Measurements from ENCODE around the gene LRSAM1.

Gene LRSAM1

DNA sequence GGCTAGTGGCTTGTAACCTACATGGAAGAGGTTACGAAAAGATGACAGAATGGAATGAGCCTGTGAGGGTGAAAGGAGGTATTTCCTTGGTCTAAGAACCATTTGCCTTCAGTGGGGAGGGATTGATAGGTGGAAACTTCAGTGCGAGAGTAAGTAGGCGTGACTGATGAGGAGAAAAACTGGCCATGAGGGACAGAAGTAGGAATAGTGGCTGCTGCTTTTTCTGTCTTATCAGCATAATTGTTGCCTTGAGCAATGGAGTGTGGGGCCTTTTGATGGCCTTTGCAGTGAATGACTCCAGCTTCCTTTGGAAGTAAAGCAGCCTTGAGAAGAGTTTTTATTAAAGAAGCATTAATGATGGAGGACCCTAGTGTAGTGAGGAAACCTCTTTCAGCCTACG, 36.2 kb upstream of the LRSAM1 start:
- no peak overlapping the region for H4K12ac ChIP-seq (ENCODE audit: low read depth, low read length)
- H3K9ac ChIP-seq (ENCODE audit: low read length), result no peak overlapping the region
- DNase-seq, result no peak
- no peak overlapping the region for H3K4ac ChIP-seq (ENCODE audit: low read depth, low read length)
- no peak overlapping the region for H2BK120ac ChIP-seq (ENCODE audit: insufficient read depth, low read length, poor library complexity)
- no peak overlapping the region for H3K4me2 ChIP-seq (ENCODE audit: low read length)
- H3K79me1 ChIP-seq (ENCODE audit: low read length), result no peaks in the 10 kb centered on the region
- H3K27me3 ChIP-seq (ENCODE audit: insufficient read depth, low read length), result no peaks in the 10 kb centered on the region
- peaks cover 5 to 15% of the 10 kb centered on the region in 2 experiments for H3K4me1 ChIP-seq (ENCODE audit: control insufficient read depth in 1 of 2, insufficient read depth in 2 of 2, low read length in 2 of 2)
- H3K14ac ChIP-seq (ENCODE audit: low read length), result no peak overlapping the region
- no peak overlapping the region for H4K8ac ChIP-seq (ENCODE audit: low read depth, low read length)
- no peak overlapping the region for H3K27ac ChIP-seq (ENCODE audit: low read depth, low read length)
- H3K4me3 ChIP-seq (ENCODE audit: low read depth, low read length), result no peak overlapping the region
- no peak overlapping the region for H2AK5ac ChIP-seq (ENCODE audit: low read length)
- no peak overlapping the region for H2BK12ac ChIP-seq (ENCODE audit: low read length)
- H3K36me3 ChIP-seq (ENCODE audit: control insufficient read depth in 1 of 2, insufficient read depth in 2 of 2, low read length in 2 of 2), result peaks cover 4% of the 10 kb centered on the region in 2 experiments
- H2AFZ ChIP-seq (ENCODE audit: insufficient read depth, low read length, poor library complexity), result no peak overlapping the region
- no peak overlapping the region for H3K23ac ChIP-seq (ENCODE audit: low read length)
- no peak overlapping the region for H3K18ac ChIP-seq (ENCODE audit: low read length)
- H2BK5ac ChIP-seq (ENCODE audit: low read depth, low read length, poor library complexity), result no peak overlapping the region
- no peaks in the 10 kb centered on the region for H3K79me2 ChIP-seq (ENCODE audit: control insufficient read depth, insufficient read depth, low read length, poor library complexity)
- WGBS (ENCODE audit: extremely low coverage, insufficient coverage, insufficient read length), result no CpG with 5 or more reads among the region's 4 CpGs
- H4K91ac ChIP-seq (ENCODE audit: low read depth, low read length), result no peak overlapping the region
- H3K9me3 ChIP-seq (ENCODE audit: insufficient read depth, low read depth, low read length), result no peaks in the 10 kb centered on the region

GRCh38 chr9:127415657-127416056, 35.7 kb upstream of the LRSAM1 start:
- Histone ChIP-seq H4K8ac (ENCODE audit: low read depth, low read length) (no peak overlapping the region), H2AK5ac (ENCODE audit: low read length) (no peak overlapping the region), H3K4me3 (ENCODE audit: low read depth, low read length) (no peak overlapping the region), H3K79me1 (ENCODE audit: low read length) (no peaks in the 10 kb centered on the region), H3K23ac (ENCODE audit: low read length) (no peak overlapping the region), H3K4me1 (ENCODE audit: control insufficient read depth in 1 of 2, insufficient read depth in 2 of 2, low read length in 2 of 2) (peaks cover 5 to 15% of the 10 kb centered on the region in 2 experiments), H3K14ac (ENCODE audit: low read length) (no peak overlapping the region), H3K27me3 (ENCODE audit: insufficient read depth, low read length) (no peaks in the 10 kb centered on the region), H2AFZ (ENCODE audit: insufficient read depth, low read length, poor library complexity) (no peak overlapping the region), H2BK120ac (ENCODE audit: insufficient read depth, low read length, poor library complexity) (no peak overlapping the region), H4K91ac (ENCODE audit: low read depth, low read length) (no peak overlapping the region), H3K9ac (ENCODE audit: low read length) (no peak overlapping the region), H3K4ac (ENCODE audit: low read depth, low read length) (no peak overlapping the region), H3K4me2 (ENCODE audit: low read length) (no peak overlapping the region), H2BK12ac (ENCODE audit: low read length) (no peak overlapping the region), H2BK5ac (ENCODE audit: low read depth, low read length, poor library complexity) (no peak overlapping the region), H3K79me2 (ENCODE audit: control insufficient read depth, insufficient read depth, low read length, poor library complexity) (no peaks in the 10 kb centered on the region), H3K18ac (ENCODE audit: low read length) (no peak overlapping the region), H3K9me3 (ENCODE audit: insufficient read depth, low read depth, low read length) (no peaks in the 10 kb centered on the region), H3K27ac (ENCODE audit: low read depth, low read length) (no peak overlapping the region), H4K12ac (ENCODE audit: low read depth, low read length) (no peak overlapping the region), H3K36me3 (ENCODE audit: control insufficient read depth in 1 of 2, insufficient read depth in 2 of 2, low read length in 2 of 2) (peaks cover 4% of the 10 kb centered on the region in 2 experiments)
- WGBS (ENCODE audit: extremely low coverage, insufficient coverage, insufficient read length), result no CpG with 5 or more reads among the region's 1 CpG
- no peak for DNase-seq

GRCh38 chr9:127417131-127418036, 33.9 kb upstream of the LRSAM1 start:
- WGBS (ENCODE audit: extremely low coverage, insufficient coverage, insufficient read length), result no CpG with 5 or more reads among the region's 15 CpGs
- Histone ChIP-seq H3K27me3 (ENCODE audit: insufficient read depth, low read length) (no peaks in the 10 kb centered on the region), H4K8ac (ENCODE audit: low read depth, low read length) (no peak overlapping the region), H3K14ac (ENCODE audit: low read length) (no peak overlapping the region), H3K79me1 (ENCODE audit: low read length) (no peaks in the 10 kb centered on the region), H3K4me3 (ENCODE audit: low read depth, low read length) (no peak overlapping the region), H2BK12ac (ENCODE audit: low read length) (no peak overlapping the region), H4K12ac (ENCODE audit: low read depth, low read length) (no peak overlapping the region), H3K27ac (ENCODE audit: low read depth, low read length) (no peak overlapping the region), H2BK5ac (ENCODE audit: low read depth, low read length, poor library complexity) (no peak overlapping the region), H2AFZ (ENCODE audit: insufficient read depth, low read length, poor library complexity) (no peak overlapping the region), H4K91ac (ENCODE audit: low read depth, low read length) (no peak overlapping the region), H3K79me2 (ENCODE audit: control insufficient read depth, insufficient read depth, low read length, poor library complexity) (no peaks in the 10 kb centered on the region), H3K9me3 (ENCODE audit: insufficient read depth, low read depth, low read length) (no peaks in the 10 kb centered on the region), H3K18ac (ENCODE audit: low read length) (no peak overlapping the region), H2AK5ac (ENCODE audit: low read length) (no peak overlapping the region), H3K4ac (ENCODE audit: low read depth, low read length) (no peak overlapping the region), H3K4me1 (ENCODE audit: control insufficient read depth in 1 of 2, insufficient read depth in 2 of 2, low read length in 2 of 2) (peaks cover 5 to 15% of the 10 kb centered on the region in 2 experiments), H3K36me3 (ENCODE audit: control insufficient read depth in 1 of 2, insufficient read depth in 2 of 2, low read length in 2 of 2) (peaks cover 2% of the 10 kb centered on the region in 2 experiments), H2BK120ac (ENCODE audit: insufficient read depth, low read length, poor library complexity) (no peak overlapping the region), H3K4me2 (ENCODE audit: low read length) (no peak overlapping the region), H3K23ac (ENCODE audit: low read length) (no peak overlapping the region), H3K9ac (ENCODE audit: low read length) (no peak overlapping the region)
- peak; percentile 71 to 84 for DNase-seq

DNA sequence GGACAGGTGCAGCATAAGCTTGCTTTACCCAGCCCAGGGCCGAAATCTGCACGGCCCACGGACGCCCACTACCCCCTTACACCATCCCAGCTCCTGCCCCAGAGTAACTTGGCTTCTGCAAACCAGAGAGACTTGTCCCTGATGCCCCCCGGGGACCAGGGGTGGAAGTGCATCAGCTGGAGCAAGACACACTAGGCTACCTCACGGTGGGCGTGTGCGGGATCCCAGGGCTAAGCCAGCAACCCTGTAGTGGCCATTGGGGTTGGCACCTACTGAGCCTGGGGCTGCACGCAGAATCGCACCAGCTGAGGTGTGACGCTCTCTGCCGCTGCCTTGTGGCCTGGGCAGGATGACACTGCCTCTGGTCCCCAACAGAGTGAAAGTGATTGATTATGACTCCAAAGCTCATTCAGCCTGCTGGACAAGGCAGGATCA, 33.3 kb upstream of the LRSAM1 start:
- Histone ChIP-seq H3K14ac (ENCODE audit: low read length) (no peak overlapping the region), H2BK120ac (ENCODE audit: insufficient read depth, low read length, poor library complexity) (no peak overlapping the region)
- no CpG with 5 or more reads among the region's 12 CpGs for WGBS (ENCODE audit: extremely low coverage, insufficient coverage, insufficient read length)

More for the DNA sequence above, 33.3 kb upstream of the LRSAM1 start:
- H3K9me3 ChIP-seq (ENCODE audit: insufficient read depth, low read depth, low read length), result no peaks in the 10 kb centered on the region
- no peak overlapping the region for H2BK12ac ChIP-seq (ENCODE audit: low read length)
- H3K36me3 ChIP-seq (ENCODE audit: control insufficient read depth in 1 of 2, insufficient read depth in 2 of 2, low read length in 2 of 2), result peaks cover 2% of the 10 kb centered on the region in 2 experiments
- H2AK5ac ChIP-seq (ENCODE audit: low read length), result no peak overlapping the region
- no peak overlapping the region for H3K4ac ChIP-seq (ENCODE audit: low read depth, low read length)
- no peak overlapping the region for H3K23ac ChIP-seq (ENCODE audit: low read length)
- no peak overlapping the region for H3K4me3 ChIP-seq (ENCODE audit: low read depth, low read length)
- H3K79me2 ChIP-seq (ENCODE audit: control insufficient read depth, insufficient read depth, low read length, poor library complexity), result no peaks in the 10 kb centered on the region
- H3K18ac ChIP-seq (ENCODE audit: low read length), result no peak overlapping the region
- H4K8ac ChIP-seq (ENCODE audit: low read depth, low read length), result no peak overlapping the region
- no peak overlapping the region for H3K9ac ChIP-seq (ENCODE audit: low read length)
- no peak overlapping the region for H2BK5ac ChIP-seq (ENCODE audit: low read depth, low read length, poor library complexity)
- DNase-seq, result no peak
- H3K4me2 ChIP-seq (ENCODE audit: low read length), result no peak overlapping the region
- no peaks in the 10 kb centered on the region for H3K27me3 ChIP-seq (ENCODE audit: insufficient read depth, low read length)
- H4K12ac ChIP-seq (ENCODE audit: low read depth, low read length), result no peak overlapping the region
- H3K4me1 ChIP-seq (ENCODE audit: control insufficient read depth in 1 of 2, insufficient read depth in 2 of 2, low read length in 2 of 2), result peaks cover 5 to 22% of the 10 kb centered on the region in 2 experiments
- no peak overlapping the region for H2AFZ ChIP-seq (ENCODE audit: insufficient read depth, low read length, poor library complexity)
- no peaks in the 10 kb centered on the region for H3K79me1 ChIP-seq (ENCODE audit: low read length)
- no peak overlapping the region for H3K27ac ChIP-seq (ENCODE audit: low read depth, low read length)
- H4K91ac ChIP-seq (ENCODE audit: low read depth, low read length), result no peak overlapping the region
